Ovary (tissue), 3 donors: ENCODE results near the gene SPATA13.

ENCODE experiments used
- CTCF ChIP-seq, 3 donors: fragments of 450-650 bp in 2 of 3; fragments of 200-600 bp in 1 of 3; IDR thresholded peaks; one replicate each; pipeline versions ENCODE4 v1.5.1 to v1.8.0; 2016 to 2022; ENCODE audit warnings: antibody characterized with exemption in 3 of 3, mild to moderate bottlenecking in 1 of 3
- EP300 ChIP-seq: sonication (generic); formaldehyde crosslinking; IDR thresholded peaks from one replicate; pipeline ENCODE4 v1.6.1; 2017; ENCODE audit warnings: antibody characterized with exemption
- POLR2A ChIP-seq: fragments of 450-650 bp; IDR thresholded peaks from one replicate; pipeline ENCODE4 v1.6.1; 2017; ENCODE audit warnings: antibody characterized with exemption, mild to moderate bottlenecking, moderate library complexity
- donor health status: DM: no; HTN: no; CAD: no.

- no peak for TF ChIP-seq POLR2A
- TF ChIP-seq CTCF (IDR thresholded peaks at IDR 0.05) = no peak
- TF ChIP-seq EP300 = no peak
Measured at GRCh38 chr13:24341439-24341838, 180.9 kb downstream of the SPATA13 start.
